NAMALWA (cell line): ENCODE data around the gene EFNB1.

ENCODE experiments used
- DNase-seq: peaks from one replicate; pipeline ENCODE4 v3.0.0-alpha.2; 2015; ENCODE audit warnings: low spot score

The EFNB1 gene

DNA sequence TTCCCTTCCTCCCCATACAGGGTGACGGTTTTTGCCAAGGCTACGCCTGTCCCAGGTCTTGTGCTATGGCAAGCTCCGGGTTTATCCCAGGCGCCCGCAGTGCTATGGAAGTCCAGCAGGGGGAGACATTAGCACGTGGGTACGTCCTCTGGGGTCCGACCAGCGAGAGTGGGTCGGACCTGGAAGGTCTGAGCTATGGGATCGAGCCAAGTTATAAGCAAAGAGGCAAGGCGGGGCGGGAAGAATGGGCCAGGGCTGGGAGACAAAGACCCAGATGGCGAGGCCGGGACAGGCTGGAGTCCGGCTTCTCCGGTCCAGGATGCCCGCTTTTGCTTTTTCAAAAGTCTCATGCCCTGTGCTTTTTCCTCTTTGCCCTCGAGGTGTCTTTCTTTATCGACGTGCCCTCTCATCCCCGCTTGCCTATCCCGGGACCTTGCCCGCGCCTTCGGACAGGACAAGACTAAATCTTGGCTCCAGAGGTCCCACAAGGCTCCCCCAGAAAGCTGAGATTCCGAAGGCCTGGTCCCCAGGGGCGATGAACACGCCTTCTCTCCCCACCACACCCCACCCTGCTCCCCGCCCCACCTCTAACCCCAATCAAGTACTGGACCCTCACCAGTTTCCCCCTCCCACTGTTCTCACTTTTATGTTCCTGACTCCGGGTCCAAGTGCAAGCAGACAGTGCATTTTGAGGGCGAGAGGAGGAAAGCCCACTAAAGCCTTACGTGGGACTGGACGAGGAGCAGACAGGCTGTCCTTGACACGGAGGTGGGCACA, 785 bp upstream of the EFNB1 start:
- DNase-seq = peak; percentile 83

DNA sequence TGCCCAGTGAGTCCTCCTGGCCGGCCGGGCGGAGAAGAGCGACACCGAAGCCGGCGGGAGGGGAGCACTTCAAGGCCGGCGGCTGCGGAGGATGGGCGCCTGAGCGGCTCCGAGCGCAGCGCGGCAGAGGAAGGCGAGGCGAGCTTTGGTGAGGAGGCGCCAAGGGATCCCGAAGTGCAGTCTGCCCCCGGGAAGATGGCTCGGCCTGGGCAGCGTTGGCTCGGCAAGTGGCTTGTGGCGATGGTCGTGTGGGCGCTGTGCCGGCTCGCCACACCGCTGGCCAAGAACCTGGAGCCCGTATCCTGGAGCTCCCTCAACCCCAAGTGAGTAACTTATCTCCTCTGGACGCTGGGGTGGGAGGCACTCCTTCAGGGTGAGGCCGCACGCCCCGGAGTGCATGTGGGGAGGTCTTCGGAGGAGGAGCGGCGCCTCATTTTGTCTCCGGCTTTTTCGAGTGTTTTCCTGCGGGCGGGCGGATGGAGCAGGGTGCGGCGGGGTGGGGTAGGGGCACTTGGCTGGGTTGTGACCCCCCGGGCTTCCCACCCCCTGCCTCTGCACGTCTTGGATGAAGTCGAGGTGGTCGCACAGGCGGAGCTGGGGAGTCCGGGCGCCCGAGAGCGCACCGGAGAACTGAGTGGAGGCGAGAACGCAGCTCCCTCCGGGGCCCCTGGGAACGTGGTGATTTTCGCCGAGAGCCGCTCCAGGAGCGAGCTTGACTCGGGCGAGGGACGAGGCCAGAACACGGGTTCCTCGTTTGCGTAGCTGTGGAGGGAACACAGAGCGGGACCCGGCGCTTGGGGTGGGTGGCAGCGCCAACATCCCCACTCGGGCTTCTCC, 979 bp downstream of the EFNB1 start:
- no peak for DNase-seq

DNA sequence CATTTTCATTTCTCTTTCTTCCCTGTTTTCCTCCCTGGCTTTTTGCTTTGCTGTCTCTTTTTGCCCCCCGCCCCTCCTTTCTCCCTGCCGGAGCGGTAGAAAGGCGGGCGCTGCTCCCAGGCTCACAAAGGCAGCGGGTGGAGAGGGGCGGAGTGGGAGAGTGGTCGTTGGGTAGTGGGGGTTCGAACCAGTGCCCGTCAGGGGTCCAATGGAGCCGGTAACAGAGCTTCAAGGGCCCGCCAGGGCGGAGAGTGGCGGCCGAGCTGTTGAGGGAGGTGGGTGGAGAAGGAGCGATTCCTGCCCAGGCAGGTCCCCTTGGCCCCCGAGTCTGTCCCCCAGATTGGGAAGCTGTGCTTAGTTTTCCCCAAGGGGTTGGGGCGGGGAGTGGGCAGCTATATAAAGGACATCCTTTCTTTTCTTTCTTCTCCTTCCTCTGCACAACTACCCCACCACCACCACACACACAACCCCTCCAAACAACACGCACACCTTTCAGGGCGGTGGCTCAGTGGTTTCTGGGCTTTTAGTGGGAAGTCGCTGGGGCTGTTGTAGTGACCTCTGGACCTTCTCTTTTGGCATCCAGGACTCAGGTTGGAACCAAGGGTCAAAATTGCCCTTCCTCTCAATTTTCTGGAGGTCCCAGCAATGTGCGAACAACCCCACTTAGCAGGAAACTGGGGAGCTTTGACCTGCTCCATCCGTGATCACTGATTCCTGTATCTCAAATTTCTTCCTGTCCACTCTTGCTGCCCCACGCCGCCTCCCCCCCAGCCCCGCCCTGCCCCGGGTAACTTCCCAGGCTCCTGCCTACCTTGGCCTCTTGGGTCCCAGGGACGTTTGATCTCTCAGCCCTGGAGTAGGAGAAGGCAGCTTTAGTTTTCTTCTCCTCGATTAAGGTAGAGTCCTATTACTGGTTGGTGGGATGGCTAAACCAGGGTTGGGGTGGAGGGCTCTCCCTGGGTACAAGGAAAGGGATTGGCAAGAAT, 1.9 kb downstream of the EFNB1 start:
- DNase-seq = no peak

DNA sequence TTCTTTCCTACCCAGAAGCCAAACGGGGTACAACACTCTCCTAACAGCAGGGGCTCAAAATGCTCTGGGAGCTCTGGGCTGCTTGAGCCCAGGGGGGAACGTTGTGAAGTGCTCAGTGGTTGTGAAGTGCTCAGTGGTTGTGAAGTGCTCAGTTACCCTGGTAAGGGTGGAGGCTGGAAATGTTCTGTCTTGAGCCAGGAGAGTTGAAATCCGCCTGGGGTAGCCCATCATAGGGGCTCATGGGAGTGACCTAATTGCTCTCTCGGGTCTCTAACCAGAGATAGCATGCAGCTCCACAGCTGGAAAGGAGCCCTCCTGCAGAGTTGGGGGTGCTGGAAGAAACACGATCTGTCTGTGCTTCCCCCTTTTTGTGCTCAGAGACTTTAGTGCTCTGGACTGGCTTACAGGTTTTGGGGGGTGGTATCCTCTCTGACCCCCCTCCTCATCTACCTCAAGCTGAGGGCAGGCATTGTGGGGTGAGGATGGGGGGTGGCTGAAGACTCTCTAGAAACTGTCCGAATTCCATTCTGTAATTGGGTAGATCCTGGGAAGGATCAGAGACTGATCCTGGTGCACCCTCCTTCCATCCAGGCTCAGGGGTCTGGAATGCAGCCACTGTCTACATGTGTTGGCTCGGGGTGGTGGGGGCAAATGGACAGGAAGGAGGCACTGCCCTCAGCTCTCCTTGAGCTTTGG, 2.7 kb downstream of the EFNB1 start:
- DNase-seq = no peak

DNA sequence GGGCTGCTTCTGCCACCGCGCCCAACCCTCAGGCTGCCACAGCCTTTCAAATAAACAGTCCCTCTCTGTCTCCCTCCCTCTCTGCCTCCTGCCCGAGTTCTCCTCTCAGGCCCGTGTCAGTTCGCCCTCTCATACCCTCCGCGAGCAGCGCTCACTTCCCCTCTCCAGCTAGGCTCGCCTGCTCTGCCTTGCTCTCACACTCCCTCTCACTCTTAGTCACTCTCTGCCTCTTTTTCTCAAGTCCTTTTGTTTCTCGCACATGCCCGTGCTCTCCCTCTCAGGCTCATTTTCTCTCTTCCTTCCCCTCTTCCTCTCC, 3.2 kb downstream of the EFNB1 start:
- peak; percentile 40 for DNase-seq

DNA sequence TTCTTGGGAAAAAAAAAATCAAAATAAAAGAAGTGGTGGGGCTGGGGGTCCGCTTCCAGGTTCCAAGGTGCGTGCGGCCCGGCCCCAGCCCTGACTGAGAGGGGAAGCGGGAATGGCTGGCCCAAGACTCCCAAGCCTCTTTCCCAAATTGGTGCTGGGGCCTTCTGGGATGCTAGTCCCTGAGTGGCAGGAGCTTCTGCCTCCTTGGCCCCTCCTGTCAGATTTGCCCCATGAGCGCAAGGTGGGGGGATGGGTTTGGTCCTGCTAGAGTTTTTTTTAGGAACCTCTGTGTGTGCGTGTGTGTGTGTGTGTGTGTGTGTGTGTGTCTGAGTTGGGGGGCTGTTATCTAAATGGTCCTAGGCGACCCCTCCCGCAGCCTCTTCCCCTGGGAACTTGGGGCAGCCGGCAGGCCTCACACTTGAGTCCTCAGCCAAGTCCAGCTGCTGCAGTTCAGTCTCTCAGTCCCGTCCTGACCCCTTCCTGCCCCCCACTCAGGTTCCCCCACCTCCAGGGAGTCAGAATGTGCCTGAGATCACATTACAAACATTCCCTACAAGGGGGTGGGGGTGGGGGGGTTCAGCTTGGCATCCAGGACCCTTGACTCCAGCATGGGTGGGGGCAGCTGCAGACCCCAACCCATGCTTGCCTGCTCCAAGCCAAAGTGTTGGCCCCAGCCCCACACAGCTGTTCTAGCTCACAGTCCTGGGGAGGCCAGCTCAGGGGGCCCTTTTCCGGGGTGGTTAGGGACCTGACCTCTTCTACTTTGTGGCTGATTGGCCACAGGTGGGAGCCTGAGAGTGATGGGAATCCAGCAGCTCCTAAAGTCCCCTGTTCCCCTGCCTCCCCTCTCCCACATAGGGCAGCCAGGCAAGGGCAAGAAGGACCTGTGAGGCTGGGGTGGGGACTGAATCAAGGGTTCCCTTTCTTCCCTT, 4.0 kb downstream of the EFNB1 start:
- no peak for DNase-seq

DNA sequence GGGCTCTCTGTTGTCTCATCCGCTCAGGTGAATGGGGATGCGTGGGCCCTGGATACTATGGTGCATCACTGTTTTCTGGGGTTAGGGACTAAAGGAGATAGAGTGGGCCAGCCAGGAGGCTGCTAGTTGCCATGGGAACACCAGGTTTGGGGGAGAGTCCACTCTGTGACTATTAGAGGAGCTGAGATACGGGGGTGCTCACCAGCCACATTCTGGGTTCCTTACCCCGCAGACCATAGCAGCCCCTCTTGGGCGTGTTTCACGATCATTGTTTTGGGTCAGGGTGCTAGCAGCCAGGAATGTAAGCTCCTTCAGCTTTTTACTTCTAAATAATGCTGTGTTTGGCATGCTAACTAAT, 4.6 kb downstream of the EFNB1 start:
- DNase-seq = no peak

DNA sequence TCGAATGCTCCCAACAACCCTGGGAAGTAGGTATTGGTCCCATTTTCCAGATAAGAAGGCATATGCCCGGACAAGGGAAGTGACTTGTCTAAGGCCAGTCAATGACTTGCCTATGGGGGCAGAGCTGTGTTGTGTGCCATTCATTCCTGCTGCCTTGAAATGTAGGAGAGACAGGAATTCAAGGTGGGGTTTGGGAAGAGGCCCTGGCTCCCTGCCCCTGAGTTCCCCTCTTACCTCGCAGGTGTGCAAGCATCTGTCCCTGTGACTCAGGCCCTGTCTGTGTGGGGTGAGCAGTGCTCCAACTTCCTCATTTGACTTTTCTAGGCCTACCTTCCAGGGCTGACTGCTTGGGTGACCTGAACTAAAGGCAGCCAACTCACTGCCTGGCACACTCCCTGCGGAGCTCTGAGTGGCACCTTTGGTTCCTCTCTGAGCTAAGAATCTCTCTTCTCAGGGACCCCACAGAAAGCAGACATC, 5.1 kb downstream of the EFNB1 start:
- peak; percentile 25 for DNase-seq

DNA sequence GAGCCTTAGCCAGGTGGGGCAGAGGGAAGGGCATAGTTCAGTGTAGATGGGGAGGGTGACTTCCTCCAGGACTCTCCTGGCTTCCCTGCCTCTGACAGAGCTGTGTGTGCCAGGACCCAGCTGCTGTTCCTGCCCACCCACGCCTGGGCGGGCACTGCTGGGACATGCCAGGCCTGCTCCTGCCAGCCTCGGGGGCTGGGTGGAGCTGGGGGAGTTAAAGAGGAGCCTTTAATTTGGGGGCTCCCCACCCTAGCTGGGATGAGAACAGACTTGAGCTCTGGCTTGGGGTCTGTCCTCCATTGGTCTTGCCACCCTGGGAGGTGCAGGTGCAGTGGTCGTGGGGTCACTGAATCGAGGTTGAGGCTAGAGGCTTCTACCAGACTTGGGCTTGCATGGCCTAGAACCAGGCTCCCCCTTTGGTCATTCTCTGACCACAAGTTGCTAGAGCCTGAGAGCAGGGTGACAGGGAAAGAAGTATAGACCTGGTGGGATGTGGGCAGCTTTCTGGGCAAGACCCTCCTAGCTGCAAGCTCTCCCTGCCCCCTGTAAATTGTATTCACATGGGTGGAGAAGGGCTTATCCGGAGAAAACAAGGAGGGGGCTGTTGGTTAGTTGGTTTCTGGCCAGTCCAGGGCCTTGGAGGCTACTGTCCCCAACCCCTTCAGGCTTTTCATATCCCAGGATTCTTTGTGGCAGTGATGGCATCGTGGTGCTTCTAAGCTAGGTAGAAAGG, 5.7 kb downstream of the EFNB1 start:
- no peak for DNase-seq

DNA sequence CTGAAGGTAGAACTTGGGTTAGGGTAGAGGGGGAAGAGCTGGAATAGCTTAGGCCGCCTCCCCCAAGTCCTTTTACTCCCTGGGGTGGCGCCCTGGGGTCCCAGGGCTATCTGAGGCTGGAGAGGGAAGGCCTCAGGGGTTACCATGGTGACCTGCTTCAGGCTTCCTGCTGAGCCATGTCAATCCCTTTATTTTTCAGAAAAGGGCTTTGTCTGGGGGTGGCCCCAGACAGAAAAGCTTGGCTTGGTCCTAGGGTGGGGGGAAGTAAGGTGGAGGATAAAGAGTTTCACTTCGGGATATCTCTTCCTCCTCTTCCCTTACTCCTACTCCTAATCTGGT, 6.3 kb downstream of the EFNB1 start:
- DNase-seq = no peak

DNA sequence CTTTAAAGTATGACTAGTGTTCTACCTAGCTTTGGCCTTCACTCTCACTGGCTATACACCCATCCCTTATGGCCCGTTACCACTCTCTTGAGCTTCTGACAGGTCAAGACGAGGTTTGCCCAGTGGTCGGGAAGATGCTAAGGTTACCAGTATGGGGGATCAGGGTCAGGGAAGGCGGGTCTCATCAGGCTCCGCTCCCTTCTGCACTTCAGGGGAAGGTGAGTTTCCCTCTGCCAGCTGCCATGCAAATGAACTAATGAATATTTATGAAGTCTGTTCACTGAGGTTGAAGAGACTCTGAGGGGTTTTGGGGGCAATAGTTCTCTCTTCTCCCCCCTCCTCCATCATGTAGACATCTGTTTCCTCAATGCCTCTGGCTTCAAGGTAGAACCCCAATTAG, 6.6 kb downstream of the EFNB1 start:
- no peak for DNase-seq

DNA sequence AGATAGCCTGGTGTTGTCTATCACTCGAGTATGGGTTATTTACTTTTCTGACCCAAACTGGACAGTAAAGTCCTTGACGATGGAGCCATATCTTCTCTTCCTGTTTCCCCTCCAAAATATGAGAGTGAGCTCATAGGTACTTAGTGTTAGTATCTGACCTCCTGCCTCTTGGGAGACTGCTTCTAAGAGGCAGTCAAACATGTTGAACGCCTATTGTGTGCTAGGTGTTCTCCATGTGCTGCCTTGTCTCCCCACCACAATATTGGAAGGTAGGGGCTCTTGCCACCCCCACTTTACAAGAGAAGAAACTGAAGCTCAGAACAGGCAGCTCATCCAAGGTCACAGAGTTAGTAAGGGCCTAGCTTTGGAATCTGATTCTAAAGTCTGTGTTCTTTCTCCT, 8.3 kb downstream of the EFNB1 start:
- no peak for DNase-seq

DNA sequence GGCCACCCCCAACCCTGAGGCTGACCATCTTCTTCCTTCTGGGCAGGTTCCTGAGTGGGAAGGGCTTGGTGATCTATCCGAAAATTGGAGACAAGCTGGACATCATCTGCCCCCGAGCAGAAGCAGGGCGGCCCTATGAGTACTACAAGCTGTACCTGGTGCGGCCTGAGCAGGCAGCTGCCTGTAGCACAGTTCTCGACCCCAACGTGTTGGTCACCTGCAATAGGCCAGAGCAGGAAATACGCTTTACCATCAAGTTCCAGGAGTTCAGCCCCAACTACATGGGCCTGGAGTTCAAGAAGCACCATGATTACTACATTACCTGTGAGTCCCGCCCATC, 9.7 kb downstream of the EFNB1 start:
- no peak for DNase-seq

DNA sequence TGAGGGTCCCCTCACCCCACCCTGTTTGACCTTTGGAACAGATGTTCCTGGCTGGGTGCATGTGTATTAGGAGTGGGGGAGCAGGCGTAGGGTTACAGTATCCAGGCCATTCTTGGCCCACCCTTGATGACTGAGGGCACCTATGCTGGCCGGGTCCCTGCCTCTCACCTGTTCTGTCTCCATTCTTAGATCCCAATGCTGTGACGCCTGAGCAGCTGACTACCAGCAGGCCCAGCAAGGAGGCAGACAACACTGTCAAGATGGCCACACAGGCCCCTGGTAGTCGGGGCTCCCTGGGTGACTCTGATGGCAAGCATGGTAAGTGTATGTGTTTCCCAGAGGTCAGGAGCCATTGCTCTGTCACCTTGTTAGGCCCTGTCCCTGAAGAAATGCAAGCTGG, 10.9 kb downstream of the EFNB1 start:
- no peak for DNase-seq

DNA sequence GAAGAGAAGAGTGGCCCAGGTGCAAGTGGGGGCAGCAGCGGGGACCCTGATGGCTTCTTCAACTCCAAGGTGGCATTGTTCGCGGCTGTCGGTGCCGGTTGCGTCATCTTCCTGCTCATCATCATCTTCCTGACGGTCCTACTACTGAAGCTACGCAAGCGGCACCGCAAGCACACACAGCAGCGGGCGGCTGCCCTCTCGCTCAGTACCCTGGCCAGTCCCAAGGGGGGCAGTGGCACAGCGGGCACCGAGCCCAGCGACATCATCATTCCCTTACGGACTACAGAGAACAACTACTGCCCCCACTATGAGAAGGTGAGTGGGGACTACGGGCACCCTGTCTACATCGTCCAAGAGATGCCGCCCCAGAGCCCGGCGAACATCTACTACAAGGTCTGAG, 11.4 kb downstream of the EFNB1 start:
- DNase-seq = no peak

DNA sequence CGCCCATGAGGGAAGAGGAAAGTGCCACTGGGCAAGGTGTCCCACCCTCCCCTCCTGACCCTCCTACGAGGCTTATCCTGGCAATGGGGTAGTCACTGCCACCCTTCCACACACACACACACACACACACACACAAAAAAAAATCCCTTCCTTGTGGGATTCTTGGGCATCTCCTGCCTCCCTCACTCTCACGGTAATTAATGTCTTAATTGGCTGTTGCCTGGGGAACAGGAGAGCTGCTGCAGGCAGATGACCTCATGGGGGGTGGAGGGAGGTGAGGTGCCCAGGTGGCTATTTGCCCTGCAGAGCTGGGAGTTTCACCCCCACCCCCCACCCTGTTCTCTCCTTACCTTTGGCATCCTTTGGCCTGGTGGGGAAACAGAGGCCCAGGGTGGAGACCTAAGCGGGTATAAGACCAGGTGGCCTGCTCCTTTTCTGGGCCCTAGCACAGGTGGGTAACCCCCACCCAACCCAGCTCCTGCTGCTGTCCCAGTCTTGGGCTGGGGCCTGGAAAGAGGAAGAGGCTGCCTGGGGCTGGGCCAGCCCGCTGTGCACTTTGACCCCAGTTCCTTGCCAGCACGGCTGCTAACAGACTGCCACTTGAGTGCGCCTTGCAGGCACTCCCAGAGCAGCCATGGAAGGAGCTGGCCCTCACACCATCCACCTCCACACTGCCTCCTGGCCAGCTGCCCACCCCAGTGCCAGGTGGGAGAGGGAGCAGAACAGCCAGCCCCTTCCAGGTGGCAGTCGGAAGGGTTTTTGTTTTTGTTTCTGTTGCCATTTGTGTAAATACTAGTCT, 12.6 kb downstream of the EFNB1 start:
- DNase-seq = no peak

DNA sequence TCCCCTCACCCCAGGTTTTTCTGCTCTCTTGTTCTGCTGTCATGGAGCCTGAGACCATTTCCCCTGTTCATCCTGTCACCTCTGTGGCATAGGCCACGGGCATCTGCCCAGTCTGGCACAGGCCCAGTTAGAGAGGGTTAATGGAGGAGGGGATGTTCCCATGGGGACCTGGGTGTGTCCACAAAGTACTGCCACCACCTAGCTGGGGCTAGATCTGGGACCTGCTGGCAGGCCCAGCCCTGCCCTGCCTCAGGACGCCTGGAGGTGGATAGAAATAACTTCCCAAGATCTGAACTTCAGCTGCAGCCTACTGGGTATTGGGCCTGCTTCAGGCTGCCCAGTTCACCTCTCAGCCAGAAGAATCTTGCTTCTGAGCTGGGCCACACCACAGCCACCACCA, 13.5 kb downstream of the EFNB1 start:
- no peak for DNase-seq

DNA sequence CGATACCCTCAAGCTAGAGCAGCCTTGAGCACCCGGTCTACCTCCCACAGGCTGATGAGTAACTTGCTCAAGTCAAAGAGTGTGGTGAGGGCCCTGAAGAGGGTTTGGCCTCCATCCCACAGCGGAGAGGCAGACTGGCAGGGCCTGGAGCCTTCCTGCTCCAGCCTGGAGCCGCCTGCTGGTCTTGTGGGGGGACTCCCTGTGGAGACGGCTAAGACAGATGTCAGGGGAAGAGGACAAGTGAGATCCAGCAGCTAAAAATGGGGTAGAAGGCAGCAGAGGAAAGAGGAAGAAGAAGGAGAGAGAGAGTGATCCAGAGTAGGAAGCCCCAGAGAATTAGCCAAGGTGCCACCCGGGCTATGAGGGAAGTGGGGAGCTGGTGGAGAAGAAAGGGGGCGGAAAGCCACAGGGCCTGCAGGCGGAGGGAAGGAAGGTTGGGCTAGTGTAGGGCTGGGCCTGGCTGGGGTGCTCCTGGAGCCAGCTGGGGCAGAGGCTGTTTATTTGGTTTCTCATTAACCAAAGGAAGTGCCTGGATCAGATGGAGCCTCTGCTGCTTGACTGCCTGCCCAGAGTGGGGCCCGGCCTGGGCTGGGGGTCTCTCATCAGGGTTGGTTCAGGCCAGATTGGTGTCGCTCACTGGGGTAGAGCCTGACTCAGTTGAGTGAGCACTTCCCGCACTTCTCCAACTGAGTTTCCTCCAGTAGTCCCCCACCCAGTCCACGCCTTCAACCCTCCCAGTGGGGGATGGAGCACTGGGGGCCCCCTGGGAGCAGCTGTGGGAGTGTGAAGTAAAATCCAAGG, 14.2 kb downstream of the EFNB1 start:
- no peak for DNase-seq

DNA sequence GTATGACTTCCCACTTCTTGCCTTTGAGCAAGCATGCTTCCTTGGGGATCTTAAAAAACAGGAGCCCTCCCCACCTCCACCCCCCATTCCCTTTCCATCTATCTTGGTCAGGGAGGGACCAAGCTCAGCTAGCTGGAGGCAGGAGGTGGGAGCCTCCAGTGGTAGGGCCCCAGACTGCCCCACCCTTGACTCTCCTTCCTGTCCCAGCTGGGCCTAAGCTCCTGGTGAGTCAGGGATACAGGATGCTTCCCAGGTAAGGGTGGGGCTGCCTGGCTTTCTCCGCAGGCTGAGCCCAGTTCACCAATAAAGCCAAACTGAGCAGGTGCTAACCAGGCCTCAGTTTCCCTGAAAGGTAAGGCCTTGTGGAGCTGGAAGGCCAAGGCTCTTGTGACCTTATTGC, 15.2 kb downstream of the EFNB1 start:
- no peak for DNase-seq
